H9 (cell line): ENCODE data around the gene NKD1. TPM values are rescaled to one million over a fixed set of nuclear protein-coding genes. Genes with fewer than 3 reads are reported as not detected.
A peak's percentile ranks its signal among the peaks of the same experiment; 100 is the strongest.

ENCODE experiments used
- DNase-seq: peaks from one replicate; pipeline ENCODE4 v3.0.0-alpha.2; 2017
- H2AFZ ChIP-seq: one replicate; pipeline ENCODE4 v1.6.1; 2013; ENCODE audit warnings: mild to moderate bottlenecking, low read length, control low read depth, moderate library complexity
- H2AK5ac ChIP-seq: 2 replicates; pipeline ENCODE4 v1.6.1; 2013; ENCODE audit warnings: low read length, control low read depth, mixed read lengths; ENCODE audit not compliant: insufficient read length
- H2BK120ac ChIP-seq: one replicate; pipeline ENCODE4 v1.6.1; 2013; ENCODE audit warnings: low read depth, mild to moderate bottlenecking, low read length, control low read depth, inconsistent platforms; ENCODE audit not compliant: poor library complexity, severe bottlenecking
- H2BK12ac ChIP-seq: 2 replicates; pipeline ENCODE4 v1.6.1; 2013; ENCODE audit warnings: low read length, control low read depth, mixed read lengths, low read depth; ENCODE audit not compliant: insufficient read length
- H2BK15ac ChIP-seq: 2 replicates; pipeline ENCODE4 v1.6.1; 2013; ENCODE audit warnings: low read depth, low read length, control low read depth
- H2BK20ac ChIP-seq: one replicate; pipeline ENCODE4 v1.6.1; 2013; ENCODE audit warnings: low read depth, mild to moderate bottlenecking, low read length, control low read depth, inconsistent platforms; ENCODE audit not compliant: poor library complexity, severe bottlenecking
- H2BK5ac ChIP-seq: 2 replicates; pipeline ENCODE4 v1.6.1; 2013; ENCODE audit warnings: low read length, control low read depth, mixed read lengths; ENCODE audit not compliant: insufficient read length
- H3K14ac ChIP-seq: 2 replicates; pipeline ENCODE4 v1.6.1; 2013; ENCODE audit warnings: low read length, control low read depth; ENCODE audit not compliant: insufficient read depth
- H3K18ac ChIP-seq: 2 replicates; pipeline ENCODE4 v1.6.1; 2013; ENCODE audit warnings: low read depth, mild to moderate bottlenecking, mixed read lengths, low read length, control low read depth; ENCODE audit not compliant: insufficient read length
- H3K23ac ChIP-seq: 2 replicates; pipeline ENCODE4 v1.6.1; 2013; ENCODE audit warnings: low read length, control low read depth, mixed read lengths, low read depth; ENCODE audit not compliant: insufficient read length
- H3K23me2 ChIP-seq: 2 replicates; pipeline ENCODE4 v1.6.1; 2013; ENCODE audit warnings: low read depth, mild to moderate bottlenecking, mixed read lengths, low read length, control low read depth; ENCODE audit not compliant: insufficient read length, poor library complexity, severe bottlenecking
- H3K27ac ChIP-seq: 2 replicates; pipeline ENCODE4 v1.5.1; 2013; ENCODE audit warnings: low read length, control low read depth, mixed read lengths, low read depth; ENCODE audit not compliant: insufficient read length
- H3K27me3 ChIP-seq: 2 replicates; pipeline ENCODE4 v1.6.1; 2013; ENCODE audit warnings: low read length, control low read depth, inconsistent platforms; ENCODE audit not compliant: insufficient read depth
- H3K4ac ChIP-seq: 2 replicates; pipeline ENCODE4 v1.6.1; 2013; ENCODE audit warnings: low read depth, mild to moderate bottlenecking, control low read depth, inconsistent platforms, low read length, moderate library complexity
- H3K4me1 ChIP-seq: 2 replicates; pipeline ENCODE4 v1.6.1; 2013; ENCODE audit warnings: low read length, control low read depth, inconsistent platforms; ENCODE audit not compliant: insufficient read depth
- H3K4me2 ChIP-seq: 2 replicates; pipeline ENCODE4 v1.6.1; 2013; ENCODE audit warnings: low read length, control low read depth, mixed read lengths; ENCODE audit not compliant: insufficient read length, insufficient read depth
- H3K56ac ChIP-seq: 2 replicates; pipeline ENCODE4 v1.6.1; 2013; ENCODE audit warnings: low read depth, mild to moderate bottlenecking, mixed read lengths, low read length, control low read depth; ENCODE audit not compliant: insufficient read length
- H3K79me1 ChIP-seq: 2 replicates; pipeline ENCODE4 v1.6.1; 2013; ENCODE audit warnings: low read depth, mild to moderate bottlenecking, moderate library complexity, low read length, control low read depth, inconsistent platforms; ENCODE audit not compliant: insufficient read depth, poor library complexity, severe bottlenecking
- H3K79me2 ChIP-seq: 2 replicates; pipeline ENCODE4 v1.6.1; 2013; ENCODE audit warnings: low read length, control low read depth, inconsistent platforms; ENCODE audit not compliant: insufficient read depth
- H3K9ac ChIP-seq: 2 replicates; pipeline ENCODE4 v1.6.1; 2013; ENCODE audit warnings: low read length, control low read depth, mixed read lengths; ENCODE audit not compliant: insufficient read length; ENCODE audit errors: extremely low read depth
- H3K9me3 ChIP-seq: one replicate; pipeline ENCODE4 v1.6.1; 2013; ENCODE audit warnings: low read depth, low read length, inconsistent platforms; ENCODE audit not compliant: control insufficient read depth
- H3T11ph ChIP-seq: one replicate; pipeline ENCODE4 v1.6.1; 2013; ENCODE audit warnings: mild to moderate bottlenecking, low read length, control low read depth, inconsistent platforms
- H4K20me1 ChIP-seq: one replicate; pipeline ENCODE4 v1.6.1; 2013; ENCODE audit not compliant: control insufficient read depth, insufficient read length, insufficient read depth
- H4K5ac ChIP-seq: 2 replicates; pipeline ENCODE4 v1.6.1; 2013; ENCODE audit warnings: low read depth, mild to moderate bottlenecking, mixed read lengths, low read length, control low read depth; ENCODE audit not compliant: insufficient read length
- H4K8ac ChIP-seq: replicated peaks from 2 replicates; pipeline ENCODE4 v1.6.1; 2013; ENCODE audit warnings: low read length, control low read depth, mixed read lengths, low read depth; ENCODE audit not compliant: insufficient read length
- H4K91ac ChIP-seq: 2 replicates; pipeline ENCODE4 v1.6.1; 2013; ENCODE audit warnings: low read depth, mild to moderate bottlenecking, moderate library complexity, mixed read lengths, low read length, control low read depth; ENCODE audit not compliant: insufficient read length
- H3K27ac Mint-ChIP-seq, 3 experiments: 2 replicates in 2 of 3; 3 replicates in 1 of 3; pipeline ENCODE4 v1.8.0; 2020 to 2021; ENCODE audit warnings: mixed read lengths in 3 of 3, mild to moderate bottlenecking in 1 of 3, moderate library complexity in 1 of 3
- H3K27me3 Mint-ChIP-seq: 2 replicates; pipeline ENCODE4 v1.8.0; 2021; ENCODE audit warnings: low read depth, mild to moderate bottlenecking, moderate library complexity, mixed read lengths
- H3K36me3 Mint-ChIP-seq, 3 experiments: 2 replicates in 2 of 3; 3 replicates in 1 of 3; pipeline ENCODE4 v1.8.0; 2020 to 2021; ENCODE audit warnings: low read depth in 3 of 3, mixed read lengths in 3 of 3; ENCODE audit not compliant: insufficient read depth in 1 of 3
- H3K4me1 Mint-ChIP-seq, 2 experiments: 2 replicates each; pipeline ENCODE4 v1.8.0; 2020; ENCODE audit warnings: mixed read lengths in 2 of 2
- H3K4me3 Mint-ChIP-seq, 2 experiments: 2 replicates in 1 of 2; 3 replicates in 1 of 2; pipeline ENCODE4 v1.8.0; 2020 to 2021; ENCODE audit warnings: mild to moderate bottlenecking in 2 of 2, mixed read lengths in 2 of 2, moderate library complexity in 1 of 2
- H3K9me3 Mint-ChIP-seq, 2 experiments: 2 replicates in 1 of 2; 3 replicates in 1 of 2; pipeline ENCODE4 v1.8.0; 2020; ENCODE audit warnings: mild to moderate bottlenecking in 2 of 2, mixed read lengths in 2 of 2, moderate library complexity in 1 of 2
- WGBS: extraction: QIAGEN DNeasy Blood & Tissue Kit; methylation state at CpG from one replicate; pipeline ENCODE4 v1.1.7; 2013; ENCODE audit warnings: missing lambda C conversion rate, low lambda C conversion rate, mixed read lengths; ENCODE audit not compliant: insufficient read length; ENCODE audit errors: extremely low coverage; 5-methylcytosine and 5-hydroxymethylcytosine counted together
- total RNA-seq: library from RNA; stranded (reverse); gene quantifications from 2 replicates; pipeline ENCODE4 v1.2.1, GENCODE V29; 2021
- TF ChIP-seq, protein P1 (sequence below): fragments of 200-600 bp; sonication (generic); conservative IDR thresholded peaks from 3 replicates; pipeline ENCODE4 v1.8.0; 2021; ENCODE audit warnings: antibody characterized with exemption, mild to moderate bottlenecking

Gene NKD1
- total RNA-seq, 1 experiment from 2014 or later: 1.9 TPM

DNA sequence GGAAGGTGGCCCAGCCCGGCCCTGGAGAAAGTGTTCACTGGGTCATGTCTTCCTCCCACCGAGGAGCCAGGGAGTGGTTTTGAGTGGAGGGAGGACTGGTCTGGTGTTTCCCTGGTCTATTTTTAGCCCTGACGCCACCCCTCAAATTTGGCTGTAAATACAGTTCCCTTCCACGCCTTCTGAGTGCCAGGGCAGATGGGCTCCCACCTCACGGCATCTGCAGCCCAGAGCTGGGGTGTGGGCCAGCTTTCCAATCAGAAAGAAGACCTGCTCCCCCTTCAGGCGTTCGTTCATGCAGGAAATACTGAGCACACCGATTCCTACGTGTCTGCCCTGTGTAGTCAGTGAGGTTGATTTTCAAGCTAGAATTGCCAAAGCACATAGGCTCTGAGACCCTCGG lies 79.2 kb downstream of the NKD1 start:
- no peak overlapping the region for H2BK5ac ChIP-seq
- no peaks in the 10 kb centered on the region for H3K4me1 ChIP-seq
- no peak overlapping the region for H3K23ac ChIP-seq
- no peaks in the 10 kb centered on the region for H3K9me3 ChIP-seq
- Mint-ChIP-seq H3K9me3 (no peaks in the 10 kb centered on the region), H3K27me3 (no peaks in the 10 kb centered on the region; the same call in 1 of the 2 replicates), H3K4me3 (no peak overlapping the region), H3K36me3 (no peaks in the 10 kb centered on the region), H3K27ac (peak overlapping the region in 1 of 3 experiments; percentile 25; a peak in 1 of 7 replicates), H3K4me1 (peaks cover 0 to 4% of the 10 kb centered on the region in 2 experiments; a peak in 1 of 4 replicates)
- H3K4me2 ChIP-seq: no peak overlapping the region
- TF ChIP-seq, protein P1, sequence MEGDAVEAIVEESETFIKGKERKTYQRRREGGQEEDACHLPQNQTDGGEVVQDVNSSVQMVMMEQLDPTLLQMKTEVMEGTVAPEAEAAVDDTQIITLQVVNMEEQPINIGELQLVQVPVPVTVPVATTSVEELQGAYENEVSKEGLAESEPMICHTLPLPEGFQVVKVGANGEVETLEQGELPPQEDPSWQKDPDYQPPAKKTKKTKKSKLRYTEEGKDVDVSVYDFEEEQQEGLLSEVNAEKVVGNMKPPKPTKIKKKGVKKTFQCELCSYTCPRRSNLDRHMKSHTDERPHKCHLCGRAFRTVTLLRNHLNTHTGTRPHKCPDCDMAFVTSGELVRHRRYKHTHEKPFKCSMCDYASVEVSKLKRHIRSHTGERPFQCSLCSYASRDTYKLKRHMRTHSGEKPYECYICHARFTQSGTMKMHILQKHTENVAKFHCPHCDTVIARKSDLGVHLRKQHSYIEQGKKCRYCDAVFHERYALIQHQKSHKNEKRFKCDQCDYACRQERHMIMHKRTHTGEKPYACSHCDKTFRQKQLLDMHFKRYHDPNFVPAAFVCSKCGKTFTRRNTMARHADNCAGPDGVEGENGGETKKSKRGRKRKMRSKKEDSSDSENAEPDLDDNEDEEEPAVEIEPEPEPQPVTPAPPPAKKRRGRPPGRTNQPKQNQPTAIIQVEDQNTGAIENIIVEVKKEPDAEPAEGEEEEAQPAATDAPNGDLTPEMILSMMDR: peak; percentile 46
- no peak overlapping the region for H3K56ac ChIP-seq
- H2BK120ac ChIP-seq: no peak overlapping the region
- no peak overlapping the region for H3K9ac ChIP-seq
- H3K27me3 ChIP-seq: no peaks in the 10 kb centered on the region
- DNase-seq: peak; percentile 58
- no peak overlapping the region for H2BK15ac ChIP-seq
- no peak overlapping the region for H2BK20ac ChIP-seq
- no peak overlapping the region for H2AK5ac ChIP-seq
- no peaks in the 10 kb centered on the region for H3K79me1 ChIP-seq
- no peak overlapping the region for H3T11ph ChIP-seq
- H3K14ac ChIP-seq: no peak overlapping the region; the same call in 1 of the 2 replicates
- H4K91ac ChIP-seq: no peak overlapping the region
- no peaks in the 10 kb centered on the region for H3K79me2 ChIP-seq
- H4K5ac ChIP-seq: no peak overlapping the region
- no peak overlapping the region for H3K4ac ChIP-seq
- no peak overlapping the region for H3K18ac ChIP-seq
- H4K8ac ChIP-seq: no peak overlapping the region
- H4K20me1 ChIP-seq: no peaks in the 10 kb centered on the region
- no CpG with 5 or more reads among the region's 10 CpGs for WGBS
- H3K23me2 ChIP-seq: no peaks in the 10 kb centered on the region
- no peak overlapping the region for H2AFZ ChIP-seq
- H2BK12ac ChIP-seq: no peak overlapping the region
- no peak overlapping the region for H3K27ac ChIP-seq
